Left renal cortex interstitium (tissue), 4 donors: ENCODE results near the gene NPNT. TPM values are rescaled to one million over a fixed set of nuclear protein-coding genes. Genes with fewer than 3 reads are reported as not detected.

Experiments
- DNase-seq, 4 donors: peaks; one replicate each; pipeline ENCODE4 v3.0.0-alpha.2; 2013; ENCODE audit warnings: low read depth in 4 of 4, low spot score in 2 of 4, missing footprints in 1 of 4
- polyA plus RNA-seq, 4 donors: library from polyadenylated mRNA; unstranded; fragments of 120-200 nt; gene quantifications; one replicate each; pipeline ENCODE4 v1.2.1, GENCODE V29; 2013; ENCODE audit not compliant: insufficient read length in 4 of 4

The NPNT gene
- polyA plus RNA-seq, 4 donors, result 164 to 207 (median 187) TPM

GRCh38 chr4:105966051-105966450, 70.8 kb downstream of the NPNT start:
- DNase-seq, result no peak

- no peak for DNase-seq
Observed at GRCh38 chr4:105967058-105967658, 71.9 kb downstream of the NPNT start.

- DNase-seq, result no peak
Observed at GRCh38 chr4:105969575-105969974, 74.3 kb downstream of the NPNT start.

GRCh38 chr4:105970371-105970770, 75.1 kb downstream of the NPNT start:
- no peak for DNase-seq

GRCh38 chr4:105971036-105971435, 75.8 kb downstream of the NPNT start:
- DNase-seq, result no peak

GRCh38 chr4:105972946-105973621, 77.8 kb downstream of the NPNT start:
- DNase-seq, result no peak

- DNase-seq, result no peak
Observed at GRCh38 chr4:105976915-105977314, 81.6 kb downstream of the NPNT start.

- DNase-seq, result no peak
Observed at GRCh38 chr4:105978684-105979296, 83.5 kb downstream of the NPNT start.

GRCh38 chr4:105979506-105979905, 84.2 kb downstream of the NPNT start:
- no peak for DNase-seq

GRCh38 chr4:105988671-105989070, 93.4 kb downstream of the NPNT start:
- no peak for DNase-seq

GRCh38 chr4:105989485-105990242, 94.4 kb downstream of the NPNT start:
- no peak for DNase-seq

GRCh38 chr4:105990933-105991332, 95.7 kb downstream of the NPNT start:
- no peak for DNase-seq

GRCh38 chr4:105991726-105992125, 96.5 kb downstream of the NPNT start:
- DNase-seq, result no peak

- no peak for DNase-seq
Observed at GRCh38 chr4:105992641-105993305, 97.5 kb downstream of the NPNT start.

GRCh38 chr4:105994061-105994460, 98.8 kb downstream of the NPNT start:
- DNase-seq, result no peak

- DNase-seq, result no peak
Observed at GRCh38 chr4:105994841-105995501, 99.7 kb downstream of the NPNT start.

GRCh38 chr4:105996845-105997244, 101.6 kb downstream of the NPNT start:
- no peak for DNase-seq

- peak in 1 of 4 donors; percentile 29 for DNase-seq
Observed at GRCh38 chr4:105998171-105999063, 103.1 kb downstream of the NPNT start.

GRCh38 chr4:106002994-106003393, 107.7 kb downstream of the NPNT start:
- DNase-seq, result no peak
